Stomach smooth muscle (tissue), 2 donors: ENCODE measurements around the gene CASP4.

Experiments
- H3K27ac ChIP-seq: one replicate; pipeline ENCODE4 v1.7.0; 2013; ENCODE audit warnings: mild to moderate bottlenecking, low read length, inconsistent platforms
- H3K27me3 ChIP-seq, 2 donors: one replicate each; pipeline ENCODE4 v1.7.0; 2013; ENCODE audit warnings: low read length in 2 of 2; ENCODE audit not compliant: insufficient read depth in 2 of 2, control insufficient read depth in 1 of 2
- H3K36me3 ChIP-seq, 2 donors: one replicate each; pipeline ENCODE4 v1.7.0; 2013; ENCODE audit warnings: low read length in 2 of 2; ENCODE audit not compliant: control insufficient read depth in 2 of 2, insufficient read depth in 2 of 2
- H3K4me1 ChIP-seq: one replicate; pipeline ENCODE4 v1.7.0; 2013; ENCODE audit warnings: low read length; ENCODE audit not compliant: control insufficient read depth, insufficient read depth
- H3K4me3 ChIP-seq, 2 donors: one replicate each; pipeline ENCODE4 v1.7.0; 2013; ENCODE audit warnings: low read length in 2 of 2
- H3K9ac ChIP-seq, 2 donors: one replicate each; pipeline ENCODE4 v1.7.0; 2013; ENCODE audit warnings: low read length in 2 of 2, mild to moderate bottlenecking in 1 of 2
- H3K9me3 ChIP-seq, 2 donors: one replicate each; pipeline ENCODE4 v1.7.0; 2013; ENCODE audit warnings: low read length in 2 of 2; ENCODE audit not compliant: control insufficient read depth in 2 of 2
- donor health status: healthy.
- donor health status: Pancreatic carcinoma.

Gene CASP4

DNA sequence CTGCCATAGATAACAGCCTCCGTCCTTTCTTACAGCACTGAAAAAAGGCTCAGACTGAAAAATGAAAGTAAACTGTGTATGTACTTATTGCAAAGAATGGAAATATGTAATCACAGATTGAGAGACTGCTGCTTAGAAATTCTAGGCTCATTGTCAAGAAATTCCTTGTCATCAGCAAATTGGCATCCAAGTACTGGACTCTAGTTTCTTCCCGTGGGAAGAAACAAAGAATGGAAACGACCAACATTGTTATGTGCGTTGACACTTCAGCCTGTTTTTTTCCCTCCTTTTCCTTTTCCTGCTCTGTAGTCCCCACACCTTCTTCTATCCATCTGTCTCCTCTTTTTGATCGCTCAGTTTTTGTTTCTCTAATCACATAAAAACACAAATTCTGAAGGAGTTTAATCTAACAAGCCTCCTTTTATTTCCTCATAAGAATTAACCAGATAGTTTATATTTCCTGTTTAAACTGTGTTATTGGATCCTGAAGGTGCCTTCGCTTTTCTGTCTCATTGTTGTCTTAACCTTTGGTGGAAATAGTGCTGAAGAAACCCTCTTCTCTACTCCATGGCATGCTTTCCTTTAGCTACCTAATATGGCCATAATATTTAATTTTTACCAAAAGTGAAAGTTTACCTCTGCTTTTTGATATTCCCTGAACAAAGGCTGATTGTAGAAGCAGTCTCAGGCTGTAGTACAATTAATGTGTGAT is 50.1 kb downstream of the CASP4 start:
- Histone ChIP-seq H3K4me3 (peak overlapping the region; percentile 66 to 69), H3K27me3 (no peaks in the 10 kb centered on the region), H3K9me3 (no peaks in the 10 kb centered on the region), H3K4me1 (peaks cover 2% of the 10 kb centered on the region), H3K9ac (peak overlapping the region; percentile 36 to 60), H3K36me3 (no peaks in the 10 kb centered on the region), H3K27ac (peak overlapping the region; percentile 8)

DNA sequence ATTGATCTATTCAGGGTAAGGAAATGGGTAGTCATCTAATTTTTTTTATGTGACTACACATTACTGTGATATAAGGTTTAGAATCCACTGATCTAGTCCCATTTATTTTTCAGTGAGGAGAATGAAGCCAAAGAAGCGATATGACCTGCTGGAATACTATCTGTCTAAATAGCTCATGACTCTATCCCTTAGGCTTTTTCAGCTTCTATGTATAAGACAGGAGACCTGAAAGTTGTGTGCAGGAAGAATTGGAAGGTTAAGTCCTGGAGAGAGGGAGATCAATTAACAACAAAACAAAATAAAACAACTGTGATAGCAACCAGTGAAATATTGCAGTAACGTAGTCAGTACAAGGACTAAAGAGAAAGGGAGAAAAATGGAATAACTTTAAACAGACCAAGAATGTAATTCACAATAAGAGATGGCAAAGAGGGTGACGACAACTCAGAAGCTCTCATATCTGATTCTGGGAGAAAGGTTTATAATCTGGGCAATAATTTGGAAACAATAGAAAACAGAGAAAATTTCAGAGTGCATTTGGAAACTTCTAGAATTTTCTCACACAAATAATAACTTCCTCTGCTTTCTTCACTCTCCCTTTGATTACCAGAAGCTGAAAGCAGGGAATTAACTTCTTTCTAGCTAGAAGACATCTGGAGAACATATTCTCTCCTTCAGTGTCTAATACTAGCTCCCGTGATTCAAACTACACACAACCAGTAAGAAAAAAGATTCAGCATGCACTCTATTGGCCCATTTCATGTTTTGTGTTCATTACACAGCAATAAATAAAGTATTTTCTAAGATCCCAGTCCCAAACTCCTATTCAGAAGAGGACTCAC is 50.9 kb downstream of the CASP4 start:
- Histone ChIP-seq H3K36me3 (no peaks in the 10 kb centered on the region), H3K9me3 (no peaks in the 10 kb centered on the region), H3K4me1 (peaks cover 2% of the 10 kb centered on the region), H3K27me3 (no peaks in the 10 kb centered on the region), H3K9ac (peak overlapping the region; percentile 36 to 60), H3K4me3 (peak overlapping the region; percentile 66 to 69), H3K27ac (peak overlapping the region; percentile 8)

DNA sequence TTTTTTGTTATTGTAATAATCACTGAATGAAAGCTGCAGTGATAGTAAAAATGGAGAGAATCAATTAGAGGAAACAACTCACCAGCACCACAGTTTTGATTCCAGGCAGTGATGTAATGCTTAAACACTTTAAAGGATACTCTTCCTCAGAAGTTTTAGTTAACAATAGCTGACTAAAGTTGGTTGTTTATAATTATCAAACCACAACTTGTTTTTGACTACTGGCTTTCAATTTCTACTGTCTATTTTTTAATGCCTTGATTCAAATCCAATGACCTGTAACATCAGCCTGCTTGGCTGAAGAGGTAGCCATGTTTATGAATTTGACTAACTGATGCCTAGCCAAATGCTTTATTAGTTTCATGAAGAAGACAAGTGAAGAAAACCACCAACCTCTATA is 51.9 kb downstream of the CASP4 start:
- no peaks in the 10 kb centered on the region for H3K27me3 ChIP-seq
- no peak overlapping the region for H3K9ac ChIP-seq
- H3K4me3 ChIP-seq = no peak overlapping the region
- no peak overlapping the region for H3K27ac ChIP-seq
- H3K36me3 ChIP-seq = no peaks in the 10 kb centered on the region
- no peaks in the 10 kb centered on the region for H3K9me3 ChIP-seq
- H3K4me1 ChIP-seq = peaks cover 2% of the 10 kb centered on the region

DNA sequence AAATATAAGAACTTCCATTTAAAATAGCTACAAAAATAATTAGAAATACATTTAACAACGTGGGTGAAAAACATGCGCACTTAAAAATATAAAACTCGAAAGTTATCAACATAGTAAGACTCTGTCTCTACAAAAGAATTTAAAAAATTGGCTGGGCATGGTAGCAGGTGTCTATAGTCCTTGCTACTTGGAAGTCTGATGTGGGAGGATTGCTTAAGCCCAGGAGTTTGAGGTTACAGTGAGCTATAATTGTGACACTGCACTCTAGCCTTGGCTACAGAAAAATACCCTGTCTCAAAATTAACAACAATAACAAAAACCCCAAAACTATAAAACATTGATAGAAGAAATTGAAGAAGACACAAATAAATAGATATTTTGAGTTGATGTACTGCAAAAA is 56.3 kb downstream of the CASP4 start:
- Histone ChIP-seq H3K27me3 (no peaks in the 10 kb centered on the region), H3K9me3 (no peaks in the 10 kb centered on the region), H3K27ac (no peak overlapping the region), H3K4me1 (no peaks in the 10 kb centered on the region), H3K36me3 (no peaks in the 10 kb centered on the region), H3K9ac (no peak overlapping the region), H3K4me3 (no peak overlapping the region)

DNA sequence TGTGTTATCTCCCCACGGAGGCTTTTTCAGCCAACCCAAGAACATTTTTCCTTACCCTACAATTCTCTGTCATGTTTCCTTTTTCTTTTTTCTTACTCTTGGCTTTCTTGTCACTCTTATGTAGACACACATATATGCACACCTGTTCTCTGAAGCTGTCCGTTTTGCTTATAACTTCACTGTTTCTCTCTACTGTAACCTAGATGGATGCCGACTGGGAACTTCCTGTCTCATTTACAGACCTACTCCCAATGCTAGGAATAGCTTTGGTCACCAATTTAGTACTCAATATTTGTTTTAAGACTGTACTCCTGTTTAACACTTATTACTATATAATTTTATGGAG is 60.2 kb downstream of the CASP4 start:
- Histone ChIP-seq H3K27me3 (no peaks in the 10 kb centered on the region), H3K27ac (no peak overlapping the region), H3K9ac (no peak overlapping the region), H3K4me1 (no peaks in the 10 kb centered on the region), H3K4me3 (no peak overlapping the region), H3K36me3 (no peaks in the 10 kb centered on the region), H3K9me3 (no peaks in the 10 kb centered on the region)

DNA sequence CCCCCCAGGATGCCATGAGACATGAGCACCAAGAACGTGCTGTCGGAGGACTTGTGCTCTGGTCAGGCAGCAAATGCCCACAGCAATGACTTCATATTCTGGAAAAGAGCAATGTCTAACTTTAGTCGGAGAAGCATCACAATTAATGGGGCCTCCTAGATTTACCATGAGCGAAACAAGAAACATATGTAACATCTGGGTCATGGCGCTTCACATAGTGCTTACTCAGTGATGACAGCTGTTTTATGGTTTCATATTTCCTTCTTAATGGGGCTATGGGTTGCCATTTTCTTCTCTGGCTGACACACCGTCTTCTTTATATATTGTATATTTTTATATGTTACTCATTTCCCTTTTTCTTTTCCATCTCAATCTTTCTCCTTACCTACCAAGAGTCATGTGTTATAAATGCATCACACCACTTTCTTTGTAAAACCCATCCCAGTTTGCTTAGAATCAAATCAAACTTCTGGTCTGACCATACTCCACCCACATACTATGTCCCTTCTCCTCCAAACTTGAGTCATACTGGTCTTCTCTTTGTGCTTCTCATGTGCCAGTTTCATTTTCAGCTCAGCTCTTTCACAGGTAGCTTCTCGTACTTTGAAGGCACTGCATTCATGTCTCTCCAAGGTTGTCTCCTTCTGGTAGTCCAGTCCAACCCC is 60.7 kb downstream of the CASP4 start:
- H3K4me3 ChIP-seq = no peak overlapping the region
- H3K9ac ChIP-seq = no peak overlapping the region
- no peaks in the 10 kb centered on the region for H3K9me3 ChIP-seq
- H3K4me1 ChIP-seq = no peaks in the 10 kb centered on the region
- H3K36me3 ChIP-seq = no peaks in the 10 kb centered on the region
- H3K27me3 ChIP-seq = no peaks in the 10 kb centered on the region
- H3K27ac ChIP-seq = no peak overlapping the region

DNA sequence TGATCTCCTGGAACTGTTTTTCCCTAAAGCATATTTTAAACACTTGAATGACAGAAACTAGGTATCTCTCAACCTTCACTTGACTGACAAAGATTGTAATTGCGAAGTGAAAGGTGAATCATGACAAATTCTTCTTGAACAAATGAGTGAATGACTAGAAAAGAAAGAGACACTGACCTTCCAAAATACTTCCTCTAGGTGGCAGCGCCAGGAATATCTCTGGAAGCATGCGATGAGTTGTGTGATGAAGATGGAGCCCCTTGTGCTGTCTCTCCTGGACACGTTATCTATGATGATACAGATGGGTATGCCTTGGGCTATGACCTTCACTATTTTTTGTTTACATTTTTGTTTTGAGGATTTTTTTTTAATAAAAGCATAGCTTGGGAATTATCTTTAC is 63.1 kb downstream of the CASP4 start:
- Histone ChIP-seq H3K36me3 (no peaks in the 10 kb centered on the region), H3K9ac (no peak overlapping the region), H3K4me1 (no peaks in the 10 kb centered on the region), H3K4me3 (no peak overlapping the region), H3K27ac (no peak overlapping the region), H3K9me3 (no peaks in the 10 kb centered on the region), H3K27me3 (no peaks in the 10 kb centered on the region)

DNA sequence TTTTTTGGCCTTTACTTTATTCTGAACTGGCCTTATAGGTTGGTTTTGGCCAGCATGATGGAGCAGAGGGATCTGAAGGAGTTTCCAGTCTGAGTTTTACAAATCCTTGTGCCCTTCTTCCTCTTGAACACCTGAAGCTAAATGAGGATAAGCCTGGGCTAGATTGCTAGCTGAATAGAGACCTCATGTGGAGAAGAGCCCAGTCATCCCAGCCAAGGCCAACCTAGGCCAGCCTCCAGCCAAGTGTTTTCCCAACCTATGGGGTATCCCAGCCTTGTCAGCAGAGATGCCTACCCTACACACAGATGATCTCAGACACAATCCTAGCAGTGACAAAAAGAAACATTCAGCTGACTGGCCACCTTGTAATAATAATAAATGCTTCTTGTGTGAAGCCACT is 69.1 kb downstream of the CASP4 start:
- Histone ChIP-seq H3K36me3 (no peaks in the 10 kb centered on the region), H3K27ac (no peak overlapping the region), H3K27me3 (no peaks in the 10 kb centered on the region), H3K4me3 (no peak overlapping the region), H3K9ac (no peak overlapping the region), H3K4me1 (peaks cover 9% of the 10 kb centered on the region), H3K9me3 (no peaks in the 10 kb centered on the region)

DNA sequence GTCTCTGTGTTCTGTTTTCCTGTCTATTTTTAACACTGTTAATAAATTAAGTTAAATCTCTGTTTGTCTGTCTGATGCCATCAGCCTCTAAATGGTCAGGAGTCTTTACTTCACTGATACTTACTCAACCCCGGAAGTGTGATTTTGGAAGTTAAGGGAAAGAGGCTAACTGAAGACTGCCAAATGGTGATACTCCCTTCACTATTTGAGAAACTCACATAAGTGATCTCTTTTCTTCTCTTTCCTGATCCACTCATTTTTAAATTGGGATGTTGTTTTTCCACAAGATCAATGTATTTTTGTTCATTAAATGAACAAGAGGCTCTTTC is 69.7 kb downstream of the CASP4 start:
- Histone ChIP-seq H3K9me3 (no peaks in the 10 kb centered on the region), H3K4me3 (peak overlapping the region; percentile 49 to 67), H3K27me3 (no peaks in the 10 kb centered on the region), H3K27ac (peak overlapping the region; percentile 56), H3K9ac (peak overlapping the region; percentile 25 to 60), H3K4me1 (peaks cover 9% of the 10 kb centered on the region), H3K36me3 (no peaks in the 10 kb centered on the region)

DNA sequence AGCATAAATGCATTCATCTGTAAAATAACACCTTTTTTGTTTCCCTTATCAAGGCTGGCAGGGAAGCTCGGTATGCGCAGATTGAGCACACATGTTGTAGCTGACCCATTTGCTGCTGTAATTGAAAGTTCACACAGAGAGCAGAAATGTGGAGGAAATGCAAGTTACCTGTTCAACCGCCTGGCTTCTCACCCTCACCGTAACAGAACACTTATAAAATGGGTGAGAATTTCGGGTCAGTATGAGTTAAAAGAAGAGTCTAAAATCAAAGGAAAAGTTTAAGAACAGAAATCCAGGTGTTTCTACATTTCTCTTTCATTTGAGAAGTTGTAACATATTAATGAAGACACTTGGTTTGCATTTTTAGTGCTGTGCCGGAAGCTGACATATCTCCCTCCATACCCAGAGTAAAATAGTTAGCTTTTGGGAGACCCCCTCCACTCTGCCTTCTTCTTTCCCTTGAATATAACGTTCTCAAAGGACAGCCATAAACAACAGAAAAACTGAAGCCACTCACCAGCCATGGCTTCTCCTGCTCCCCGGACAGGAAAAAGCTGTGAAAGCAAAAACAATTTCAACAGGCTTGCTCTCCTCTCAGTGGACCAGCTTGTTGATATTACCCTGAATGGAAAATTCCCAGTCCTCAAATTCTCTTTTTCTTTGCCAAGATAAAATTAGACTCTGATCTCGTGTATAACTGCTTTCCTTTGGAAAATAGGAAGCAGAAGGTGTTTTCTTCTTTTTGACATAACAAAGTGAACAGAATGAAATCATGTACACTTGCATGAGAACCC is 70.3 kb downstream of the CASP4 start, which contains the start of gene CASP12:
Gene CASP12, minus strand, starts transcription at position 570 of the 794 bp plus-strand sequence.
- H3K4me1 ChIP-seq = peaks cover 9% of the 10 kb centered on the region
- peak within 1 kb of the TSS; percentile 56 for H3K27ac ChIP-seq

More for the DNA sequence above, 70.3 kb downstream of the CASP4 start, which contains the start of gene CASP12:
- H3K9ac ChIP-seq = peak within 1 kb of the TSS; percentile 25 to 60
- no peaks in the 10 kb centered on the region for H3K27me3 ChIP-seq
- no peaks in the 10 kb centered on the region for H3K36me3 ChIP-seq
- H3K4me3 ChIP-seq = peak within 1 kb of the TSS; percentile 49 to 67
- H3K9me3 ChIP-seq = no peaks in the 10 kb centered on the region
